SK-N-SH (cell line): ENCODE data around the gene APOLD1. TPM values are rescaled to one million over a fixed set of nuclear protein-coding genes. Genes with fewer than 3 reads are reported as not detected.

ENCODE experiments used
- CTCF ChIA-PET: fragments of 300-600, 350-600 bp; formaldehyde crosslinking; extraction: SDS; loops from one replicate; lab custom pipeline; 2021; lab: Yijun Ruan, JAX
- POLR2A ChIA-PET: fragments of 350-600 bp; sonication (Branson Sonifier 250); formaldehyde crosslinking; extraction: SDS; loops from one replicate; lab custom pipeline; 2020; ENCODE audit warnings: antibody characterized with exemption, inconsistent platforms; lab: Yijun Ruan, JAX
- DNase-seq: peaks from one replicate; pipeline ENCODE4 v3.0.0; 2012
- H2AFZ ChIP-seq: fragments of 200-600 bp; sonication (generic); 2 replicates; pipeline ENCODE4 v1.8.1; 2016; ENCODE audit warnings: antibody characterized with exemption, mild to moderate bottlenecking, low read depth
- H3F3A ChIP-seq: fragments of 200-600 bp; sonication (generic); replicated peaks from 2 replicates; pipeline ENCODE3; 2016; ENCODE audit warnings: antibody characterized with exemption, mild to moderate bottlenecking; ENCODE audit not compliant: insufficient read depth
- H3K27ac ChIP-seq, 2 experiments: fragments of 200-500 bp in 1 of 2; fragments of 200-600 bp in 1 of 2; sonication (Bioruptor generic) in 1 of 2; sonication (generic), shearing (Covaris generic) in 1 of 2; 2 replicates each; pipeline versions ENCODE4 v1.5.1 to v1.6.1; 2014 to 2016; ENCODE audit warnings: low read depth in 2 of 2, inconsistent platforms in 1 of 2, low read length in 1 of 2, mild to moderate bottlenecking in 1 of 2, mixed read lengths in 1 of 2
- H3K27me3 ChIP-seq: fragments of 200-600 bp; sonication (generic), shearing (Covaris generic); 2 replicates; pipeline ENCODE4 v1.6.1; 2016; ENCODE audit warnings: mixed run types; ENCODE audit not compliant: insufficient read depth
- H3K36me3 ChIP-seq, 2 experiments: fragments of 200-500 bp in 1 of 2; fragments of 200-600 bp in 1 of 2; sonication (Bioruptor generic) in 1 of 2; sonication (generic) in 1 of 2; replicated peaks in 1 of 2; 2 replicates each; pipeline versions ENCODE3 to v1.5.1; 2014 to 2016; ENCODE audit warnings: low read length in 1 of 2, mild to moderate bottlenecking in 1 of 2; ENCODE audit not compliant: insufficient read depth in 2 of 2, control insufficient read depth in 1 of 2
- H3K4me1 ChIP-seq, 2 experiments: fragments of 200-500 bp in 1 of 2; fragments of 200-600 bp in 1 of 2; sonication (Bioruptor generic) in 1 of 2; sonication (generic), shearing (Covaris generic) in 1 of 2; 2 replicates each; pipeline versions ENCODE4 v1.5.1 to v1.6.1; 2014 to 2016; ENCODE audit warnings: low read depth in 1 of 2, low read length in 1 of 2, mixed run types in 1 of 2; ENCODE audit not compliant: insufficient read depth in 2 of 2, control insufficient read depth in 1 of 2
- H3K4me2 ChIP-seq: fragments of 200-600 bp; sonication (generic), shearing (Covaris generic); 2 replicates; pipeline ENCODE4 v1.6.1; 2017; ENCODE audit warnings: mixed run types
- H3K4me3 ChIP-seq, 2 experiments: fragments of 200-500 bp in 1 of 2; fragments of 200-600 bp in 1 of 2; sonication (Bioruptor generic) in 1 of 2; sonication (generic), shearing (Covaris generic) in 1 of 2; 2 replicates each; pipeline versions ENCODE4 v1.5.1 to v1.8.1; 2014 to 2016; ENCODE audit warnings: low read depth in 2 of 2, inconsistent platforms in 1 of 2, low read length in 1 of 2, mild to moderate bottlenecking in 1 of 2, mixed read lengths in 1 of 2, moderate library complexity in 1 of 2
- H3K79me2 ChIP-seq: fragments of 200-600 bp; sonication (generic); 2 replicates; pipeline ENCODE4 v1.8.1; 2017; ENCODE audit warnings: mild to moderate bottlenecking; ENCODE audit not compliant: insufficient read depth
- H3K9ac ChIP-seq: fragments of 200-600 bp; sonication (generic); 2 replicates; pipeline ENCODE4 v1.6.1; 2017; ENCODE audit warnings: mixed run types
- H3K9me2 ChIP-seq: fragments of 200-600 bp; sonication (generic); 2 replicates; pipeline ENCODE4 v1.6.1; 2017; ENCODE audit warnings: mixed run types
- H3K9me3 ChIP-seq: fragments of 200-600 bp; sonication (generic); 2 replicates; pipeline ENCODE4 v1.6.1; 2017; ENCODE audit warnings: mixed run types, mild to moderate bottlenecking, moderate library complexity
- H4K20me1 ChIP-seq: fragments of 200-600 bp; sonication (generic); 2 replicates; pipeline ENCODE4 v1.6.1; 2017; ENCODE audit warnings: mild to moderate bottlenecking, mixed run types; ENCODE audit not compliant: insufficient read depth
- ELF1 ChIP-seq: IDR thresholded peaks from 2 replicates; pipeline ENCODE4 v1.4.0; 2012
- EZH2phosphoT487 ChIP-seq: fragments of 200-600 bp; sonication (generic); IDR thresholded peaks from 2 replicates; pipeline ENCODE4 v1.6.1; 2017; ENCODE audit warnings: low read depth, mixed run types, mild to moderate bottlenecking, antibody characterized with exemption, moderate library complexity, borderline replicate concordance
- FOSL2 ChIP-seq: IDR thresholded peaks from 2 replicates; pipeline ENCODE4 v1.4.0; 2012; ENCODE audit warnings: low read depth, mild to moderate bottlenecking, moderate library complexity, borderline replicate concordance
- FOXJ3 ChIP-seq: sonication (generic); formaldehyde crosslinking; IDR thresholded peaks from 2 replicates; pipeline ENCODE4 v1.5.1; 2020; ENCODE audit warnings: mild to moderate bottlenecking, missing genetic modification reagents
- FOXM1 ChIP-seq: IDR thresholded peaks from 2 replicates; pipeline ENCODE4 v1.4.0; 2012; ENCODE audit warnings: low read depth, mild to moderate bottlenecking
- GABPA ChIP-seq: IDR thresholded peaks from 2 replicates; pipeline ENCODE4 v1.4.0; 2012; ENCODE audit warnings: low read depth, mild to moderate bottlenecking
- GATA2 ChIP-seq: sonication (generic); formaldehyde crosslinking; IDR thresholded peaks from 2 replicates; pipeline ENCODE4 v1.5.0; 2020; ENCODE audit warnings: mild to moderate bottlenecking, missing genetic modification reagents
- MEF2A ChIP-seq: IDR thresholded peaks from 2 replicates; pipeline ENCODE4 v1.4.0; 2012; ENCODE audit warnings: low read depth, borderline replicate concordance
- MXI1 ChIP-seq: IDR thresholded peaks from 2 replicates; pipeline ENCODE4 v1.6.1; 2012; ENCODE audit warnings: mild to moderate bottlenecking, low read depth, low read length, improper control_type of control experiment
- NFIC ChIP-seq: IDR thresholded peaks from 2 replicates; pipeline ENCODE4 v1.4.0; 2012; ENCODE audit warnings: borderline replicate concordance
- NRF1 ChIP-seq: IDR thresholded peaks from 2 replicates; pipeline ENCODE4 v1.6.1; 2012; ENCODE audit warnings: low read depth, mild to moderate bottlenecking, low read length
- POLR2AphosphoS5 ChIP-seq: IDR thresholded peaks from 2 replicates; pipeline ENCODE4 v1.6.1; 2012; ENCODE audit warnings: low read depth, low read length
- RFX5 ChIP-seq: IDR thresholded peaks from 2 replicates; pipeline ENCODE4 v1.6.1; 2012; ENCODE audit warnings: mild to moderate bottlenecking, improper control_type of control experiment, low read length
- RXRA ChIP-seq: IDR thresholded peaks from 2 replicates; pipeline ENCODE4 v1.4.0; 2012; ENCODE audit warnings: low read depth, mild to moderate bottlenecking, borderline replicate concordance
- SIN3A ChIP-seq: IDR thresholded peaks from 2 replicates; pipeline ENCODE4 v1.6.1; 2012; ENCODE audit warnings: low read depth, mild to moderate bottlenecking, low read length, moderate library complexity, borderline replicate concordance
- TCF12 ChIP-seq: IDR thresholded peaks from 2 replicates; pipeline ENCODE4 v1.4.0; 2012
- TEAD4 ChIP-seq: IDR thresholded peaks from 2 replicates; pipeline ENCODE4 v1.4.0; 2012; ENCODE audit warnings: mild to moderate bottlenecking, borderline replicate concordance; ENCODE audit not compliant: insufficient read depth
- YY1 ChIP-seq: IDR thresholded peaks from 2 replicates; pipeline ENCODE4 v1.4.0; 2012; ENCODE audit warnings: low read depth, mild to moderate bottlenecking
- WGBS: methylation state at CpG from one replicate; pipeline ENCODE4 v1.1.6; 2017; ENCODE audit warnings: low lambda C conversion rate; 5-methylcytosine and 5-hydroxymethylcytosine counted together
- polyA plus RNA-seq, 3 experiments: library from polyadenylated mRNA; depleted of rRNA; stranded (reverse); fragments of >200 nt; gene quantifications; 2 replicates each; pipeline ENCODE4 v1.2.3, GENCODE V29; 2012
- TF ChIP-seq, protein P1 (sequence below): IDR thresholded peaks from 2 replicates; pipeline ENCODE4 v1.6.1; 2012; ENCODE audit warnings: mild to moderate bottlenecking, low read depth, low read length, moderate library complexity
- TF ChIP-seq, protein P2 (sequence below): IDR thresholded peaks from 2 replicates; pipeline ENCODE4 v1.4.0; 2012; ENCODE audit warnings: low read depth, borderline replicate concordance
- TF ChIP-seq, protein P3 (sequence below): IDR thresholded peaks from 2 replicates; pipeline ENCODE4 v1.4.0; 2012; ENCODE audit warnings: low read depth
- TF ChIP-seq, protein P4 (sequence below): IDR thresholded peaks from 2 replicates; pipeline ENCODE4 v1.4.0; 2012; ENCODE audit warnings: low read depth, borderline replicate concordance
- TF ChIP-seq, protein P5 (sequence below): IDR thresholded peaks from 2 replicates; pipeline ENCODE4; 2012
- TF ChIP-seq, protein P6 (sequence below): fragments of 150-350 bp; IDR thresholded peaks from 2 replicates; pipeline ENCODE4 v1.6.1; 2017; ENCODE audit warnings: antibody characterized with exemption, low read length, low read depth, borderline replicate concordance

The APOLD1 gene
- polyA plus RNA-seq, 1 of the 3 experiments (the other 2 are of a cell fraction): 1.7 TPM

DNA sequence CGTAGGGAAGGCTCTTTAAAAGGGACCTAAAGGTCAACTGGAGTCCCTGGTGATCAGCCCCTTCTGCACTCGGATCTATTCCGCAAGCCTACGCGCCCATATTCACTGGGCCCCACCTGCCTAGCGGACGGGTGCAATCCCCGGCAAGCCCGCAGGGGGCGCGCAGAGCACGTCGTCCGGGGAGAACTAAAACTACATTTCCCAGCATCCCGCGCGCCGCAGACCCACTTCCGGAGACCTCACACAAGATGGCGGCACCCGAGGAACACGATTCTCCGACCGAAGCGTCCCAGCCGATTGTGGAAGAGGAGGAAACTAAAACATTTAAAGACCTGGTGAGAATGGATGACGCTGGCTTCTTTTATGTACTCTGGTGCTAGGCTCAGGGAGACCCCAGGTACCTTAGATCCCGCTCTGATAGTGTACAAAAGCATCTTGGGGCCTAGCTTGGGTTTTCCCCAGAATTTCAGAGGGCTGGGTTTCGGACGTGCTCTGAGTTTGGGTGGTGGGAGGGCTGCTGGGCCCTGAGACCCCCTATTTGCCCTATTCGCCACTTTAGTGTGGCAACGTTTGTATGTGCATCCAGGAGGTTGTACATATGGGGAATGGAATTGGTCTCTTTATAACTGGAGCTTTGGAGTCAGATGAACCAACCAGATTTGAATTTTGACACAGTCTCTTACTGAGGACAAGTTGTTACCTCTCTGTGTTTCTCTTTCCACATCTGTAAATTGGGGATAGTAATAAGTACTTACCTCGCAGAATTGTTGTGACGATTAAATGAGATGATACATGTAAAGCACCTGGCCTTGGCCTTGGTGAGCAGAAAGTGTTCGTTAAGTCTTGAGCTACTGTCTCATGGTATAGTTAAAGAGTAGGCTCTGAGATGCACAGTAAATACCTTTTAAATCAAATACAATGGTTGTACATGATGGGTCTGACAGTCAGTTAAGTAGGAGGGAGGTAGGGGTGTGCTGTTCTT is 28.0 kb downstream of the APOLD1 start, which contains the start of gene DDX47:
Gene DDX47 (plus strand): TSS at position 227 of the 982 bp plus-strand sequence. CDS start 22 bp downstream, at position 249.
- H4K20me1 ChIP-seq: no peaks in the 10 kb centered on the region
- peak within 1 kb of the TSS; percentile 81 for H2AFZ ChIP-seq
- H3K4me2 ChIP-seq: peak within 1 kb of the TSS; percentile 88
- H3K9me2 ChIP-seq: no peaks in the 10 kb centered on the region
- WGBS: 5% methylated on average over 31 of the region's 35 CpGs
- H3K27me3 ChIP-seq: no peaks in the 10 kb centered on the region
- H3F3A ChIP-seq: peaks cover 24% of the 10 kb centered on the region
- peak; percentile 92 for DNase-seq
- ChIA-PET POLR2A (interaction anchor here (0.8 to 1.6 kb wide), 2 partner anchors 12 to 21 kb away, joined by 3 to 8 read pairs; no protein-coding TSS in a partner anchor), CTCF (interaction anchor here (0.7 to 3.8 kb wide), 18 partner anchors 8 to 170 kb away, joined by 3 to 23 read pairs (median 5); no protein-coding TSS in a partner anchor)
- peak within 1 kb of the TSS; percentile 75 to 82 for H3K27ac ChIP-seq
- H3K79me2 ChIP-seq: peaks cover 53% of the 10 kb centered on the region
- no peaks in the 10 kb centered on the region for H3K9me3 ChIP-seq
- peak within 1 kb of the TSS; percentile 96 to 99 for H3K4me3 ChIP-seq
- H3K36me3 ChIP-seq: peaks cover 28 to 29% of the 10 kb centered on the region in 2 experiments
- peak within 1 kb of the TSS; percentile 97 for H3K9ac ChIP-seq
- H3K4me1 ChIP-seq: peaks cover 8 to 10% of the 10 kb centered on the region in 2 experiments
- peak; percentile 85 for TF ChIP-seq POLR2AphosphoS5
- TF ChIP-seq FOSL2: no peak
- TF ChIP-seq, protein P1, sequence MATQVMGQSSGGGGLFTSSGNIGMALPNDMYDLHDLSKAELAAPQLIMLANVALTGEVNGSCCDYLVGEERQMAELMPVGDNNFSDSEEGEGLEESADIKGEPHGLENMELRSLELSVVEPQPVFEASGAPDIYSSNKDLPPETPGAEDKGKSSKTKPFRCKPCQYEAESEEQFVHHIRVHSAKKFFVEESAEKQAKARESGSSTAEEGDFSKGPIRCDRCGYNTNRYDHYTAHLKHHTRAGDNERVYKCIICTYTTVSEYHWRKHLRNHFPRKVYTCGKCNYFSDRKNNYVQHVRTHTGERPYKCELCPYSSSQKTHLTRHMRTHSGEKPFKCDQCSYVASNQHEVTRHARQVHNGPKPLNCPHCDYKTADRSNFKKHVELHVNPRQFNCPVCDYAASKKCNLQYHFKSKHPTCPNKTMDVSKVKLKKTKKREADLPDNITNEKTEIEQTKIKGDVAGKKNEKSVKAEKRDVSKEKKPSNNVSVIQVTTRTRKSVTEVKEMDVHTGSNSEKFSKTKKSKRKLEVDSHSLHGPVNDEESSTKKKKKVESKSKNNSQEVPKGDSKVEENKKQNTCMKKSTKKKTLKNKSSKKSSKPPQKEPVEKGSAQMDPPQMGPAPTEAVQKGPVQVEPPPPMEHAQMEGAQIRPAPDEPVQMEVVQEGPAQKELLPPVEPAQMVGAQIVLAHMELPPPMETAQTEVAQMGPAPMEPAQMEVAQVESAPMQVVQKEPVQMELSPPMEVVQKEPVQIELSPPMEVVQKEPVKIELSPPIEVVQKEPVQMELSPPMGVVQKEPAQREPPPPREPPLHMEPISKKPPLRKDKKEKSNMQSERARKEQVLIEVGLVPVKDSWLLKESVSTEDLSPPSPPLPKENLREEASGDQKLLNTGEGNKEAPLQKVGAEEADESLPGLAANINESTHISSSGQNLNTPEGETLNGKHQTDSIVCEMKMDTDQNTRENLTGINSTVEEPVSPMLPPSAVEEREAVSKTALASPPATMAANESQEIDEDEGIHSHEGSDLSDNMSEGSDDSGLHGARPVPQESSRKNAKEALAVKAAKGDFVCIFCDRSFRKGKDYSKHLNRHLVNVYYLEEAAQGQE: no peak; the same call in 1 of the 2 replicates
- TF ChIP-seq GABPA: peak; percentile 89
- no peak for TF ChIP-seq FOXJ3 (CRISPR knock-in tag)
- TF ChIP-seq FOXM1: no peak
- TF ChIP-seq, protein P2, sequence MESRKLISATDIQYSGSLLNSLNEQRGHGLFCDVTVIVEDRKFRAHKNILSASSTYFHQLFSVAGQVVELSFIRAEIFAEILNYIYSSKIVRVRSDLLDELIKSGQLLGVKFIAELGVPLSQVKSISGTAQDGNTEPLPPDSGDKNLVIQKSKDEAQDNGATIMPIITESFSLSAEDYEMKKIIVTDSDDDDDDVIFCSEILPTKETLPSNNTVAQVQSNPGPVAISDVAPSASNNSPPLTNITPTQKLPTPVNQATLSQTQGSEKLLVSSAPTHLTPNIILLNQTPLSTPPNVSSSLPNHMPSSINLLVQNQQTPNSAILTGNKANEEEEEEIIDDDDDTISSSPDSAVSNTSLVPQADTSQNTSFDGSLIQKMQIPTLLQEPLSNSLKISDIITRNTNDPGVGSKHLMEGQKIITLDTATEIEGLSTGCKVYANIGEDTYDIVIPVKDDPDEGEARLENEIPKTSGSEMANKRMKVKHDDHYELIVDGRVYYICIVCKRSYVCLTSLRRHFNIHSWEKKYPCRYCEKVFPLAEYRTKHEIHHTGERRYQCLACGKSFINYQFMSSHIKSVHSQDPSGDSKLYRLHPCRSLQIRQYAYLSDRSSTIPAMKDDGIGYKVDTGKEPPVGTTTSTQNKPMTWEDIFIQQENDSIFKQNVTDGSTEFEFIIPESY: no peak
- TF ChIP-seq GATA2 (CRISPR knock-in tag): no peak
- TF ChIP-seq SIN3A: peak; percentile 85; the same call in 1 of the 2 replicates
- no peak for TF ChIP-seq MEF2A
- peak; percentile 93 for TF ChIP-seq ELF1
- no peak for TF ChIP-seq NFIC
- no peak for TF ChIP-seq RFX5
- TF ChIP-seq NRF1: no peak
- TF ChIP-seq, protein P3, sequence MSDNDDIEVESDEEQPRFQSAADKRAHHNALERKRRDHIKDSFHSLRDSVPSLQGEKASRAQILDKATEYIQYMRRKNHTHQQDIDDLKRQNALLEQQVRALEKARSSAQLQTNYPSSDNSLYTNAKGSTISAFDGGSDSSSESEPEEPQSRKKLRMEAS: peak; percentile 96
- TF ChIP-seq, protein P4, sequence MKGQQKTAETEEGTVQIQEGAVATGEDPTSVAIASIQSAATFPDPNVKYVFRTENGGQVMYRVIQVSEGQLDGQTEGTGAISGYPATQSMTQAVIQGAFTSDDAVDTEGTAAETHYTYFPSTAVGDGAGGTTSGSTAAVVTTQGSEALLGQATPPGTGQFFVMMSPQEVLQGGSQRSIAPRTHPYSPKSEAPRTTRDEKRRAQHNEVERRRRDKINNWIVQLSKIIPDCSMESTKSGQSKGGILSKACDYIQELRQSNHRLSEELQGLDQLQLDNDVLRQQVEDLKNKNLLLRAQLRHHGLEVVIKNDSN: no peak
- peak; percentile 97 for TF ChIP-seq YY1
- TF ChIP-seq, protein P5, sequence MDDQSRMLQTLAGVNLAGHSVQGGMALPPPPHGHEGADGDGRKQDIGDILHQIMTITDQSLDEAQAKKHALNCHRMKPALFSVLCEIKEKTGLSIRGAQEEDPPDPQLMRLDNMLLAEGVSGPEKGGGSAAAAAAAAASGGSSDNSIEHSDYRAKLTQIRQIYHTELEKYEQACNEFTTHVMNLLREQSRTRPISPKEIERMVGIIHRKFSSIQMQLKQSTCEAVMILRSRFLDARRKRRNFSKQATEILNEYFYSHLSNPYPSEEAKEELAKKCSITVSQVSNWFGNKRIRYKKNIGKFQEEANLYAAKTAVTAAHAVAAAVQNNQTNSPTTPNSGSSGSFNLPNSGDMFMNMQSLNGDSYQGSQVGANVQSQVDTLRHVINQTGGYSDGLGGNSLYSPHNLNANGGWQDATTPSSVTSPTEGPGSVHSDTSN: no peak
- TF ChIP-seq, protein P6, sequence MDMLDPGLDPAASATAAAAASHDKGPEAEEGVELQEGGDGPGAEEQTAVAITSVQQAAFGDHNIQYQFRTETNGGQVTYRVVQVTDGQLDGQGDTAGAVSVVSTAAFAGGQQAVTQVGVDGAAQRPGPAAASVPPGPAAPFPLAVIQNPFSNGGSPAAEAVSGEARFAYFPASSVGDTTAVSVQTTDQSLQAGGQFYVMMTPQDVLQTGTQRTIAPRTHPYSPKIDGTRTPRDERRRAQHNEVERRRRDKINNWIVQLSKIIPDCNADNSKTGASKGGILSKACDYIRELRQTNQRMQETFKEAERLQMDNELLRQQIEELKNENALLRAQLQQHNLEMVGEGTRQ: no peak
- no peak for TF ChIP-seq TEAD4
- peak; percentile 94 for TF ChIP-seq MXI1
- no peak for TF ChIP-seq TCF12
- no peak for TF ChIP-seq RXRA
- no peak for TF ChIP-seq EZH2phosphoT487
